ENCODE measurements around the gene GNA15.

Gene GNA15

DNA sequence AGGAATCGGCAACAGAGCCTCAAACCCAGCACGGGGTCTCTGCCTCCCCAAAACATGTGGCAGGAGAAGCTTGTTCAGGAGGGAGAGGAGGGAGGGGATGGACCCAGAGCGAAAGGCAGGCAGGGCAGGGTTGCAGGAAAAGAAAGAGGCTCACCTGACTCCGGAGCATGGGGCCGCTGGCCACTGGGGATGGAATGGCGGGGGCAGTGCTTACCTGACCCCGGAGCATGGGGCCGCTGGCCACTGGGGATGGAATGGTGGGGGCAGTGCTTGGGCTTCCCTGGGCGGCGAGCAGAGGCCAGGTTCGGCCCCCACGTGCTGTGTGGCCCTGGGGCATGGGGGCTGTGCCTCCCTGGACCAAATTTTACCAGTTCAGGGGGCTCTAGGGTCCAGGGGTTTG is 75.4 kb downstream of the GNA15 start:
- POLR2A ChIA-PET, result no interaction called here
- no peaks in the 10 kb centered on the region for H3K9me3 ChIP-seq (ENCODE audit: control insufficient read depth, insufficient read depth, low read depth, low read length)
- H3K4me1 ChIP-seq (ENCODE audit: control insufficient read depth, insufficient read depth, low read length), result no peaks in the 10 kb centered on the region
- no peak overlapping the region for H3K4me3 ChIP-seq (ENCODE audit: low read depth, low read length)
- H3K27ac ChIP-seq (ENCODE audit: extremely low read depth, low read depth, low read length), result no peak overlapping the region
- peaks cover 7 to 33% of the 10 kb centered on the region in 2 experiments; a peak in 2 of 3 replicates for H3K36me3 ChIP-seq (ENCODE audit: control insufficient read depth in 2 of 2, insufficient read depth in 1 of 2, low read length in 2 of 2)
- TF ChIP-seq ZBTB17 (tag by site-specific recombination; IDR thresholded peaks at IDR 0.05) (no peak), ZNF426 (tag by site-specific recombination; IDR thresholded peaks at IDR 0.05) (no peak), PRDM1 (tag by site-specific recombination; IDR thresholded peaks at IDR 0.05) (no peak), SP7 (tag by site-specific recombination; IDR thresholded peaks at IDR 0.05) (no peak), KLF7 (tag by site-specific recombination; IDR thresholded peaks at IDR 0.05; ENCODE audit: borderline replicate concordance) (no peak)
- TF ChIP-seq, protein P1, sequence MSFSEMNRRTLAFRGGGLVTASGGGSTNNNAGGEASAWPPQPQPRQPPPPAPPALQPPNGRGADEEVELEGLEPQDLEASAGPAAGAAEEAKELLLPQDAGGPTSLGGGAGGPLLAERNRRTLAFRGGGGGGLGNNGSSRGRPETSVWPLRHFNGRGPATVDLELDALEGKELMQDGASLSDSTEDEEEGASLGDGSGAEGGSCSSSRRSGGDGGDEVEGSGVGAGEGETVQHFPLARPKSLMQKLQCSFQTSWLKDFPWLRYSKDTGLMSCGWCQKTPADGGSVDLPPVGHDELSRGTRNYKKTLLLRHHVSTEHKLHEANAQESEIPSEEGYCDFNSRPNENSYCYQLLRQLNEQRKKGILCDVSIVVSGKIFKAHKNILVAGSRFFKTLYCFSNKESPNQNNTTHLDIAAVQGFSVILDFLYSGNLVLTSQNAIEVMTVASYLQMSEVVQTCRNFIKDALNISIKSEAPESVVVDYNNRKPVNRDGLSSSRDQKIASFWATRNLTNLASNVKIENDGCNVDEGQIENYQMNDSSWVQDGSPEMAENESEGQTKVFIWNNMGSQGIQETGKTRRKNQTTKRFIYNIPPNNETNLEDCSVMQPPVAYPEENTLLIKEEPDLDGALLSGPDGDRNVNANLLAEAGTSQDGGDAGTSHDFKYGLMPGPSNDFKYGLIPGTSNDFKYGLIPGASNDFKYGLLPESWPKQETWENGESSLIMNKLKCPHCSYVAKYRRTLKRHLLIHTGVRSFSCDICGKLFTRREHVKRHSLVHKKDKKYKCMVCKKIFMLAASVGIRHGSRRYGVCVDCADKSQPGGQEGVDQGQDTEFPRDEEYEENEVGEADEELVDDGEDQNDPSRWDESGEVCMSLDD (tag by site-specific recombination; IDR thresholded peaks at IDR 0.05), result no peak
- TF ChIP-seq, protein P2, sequence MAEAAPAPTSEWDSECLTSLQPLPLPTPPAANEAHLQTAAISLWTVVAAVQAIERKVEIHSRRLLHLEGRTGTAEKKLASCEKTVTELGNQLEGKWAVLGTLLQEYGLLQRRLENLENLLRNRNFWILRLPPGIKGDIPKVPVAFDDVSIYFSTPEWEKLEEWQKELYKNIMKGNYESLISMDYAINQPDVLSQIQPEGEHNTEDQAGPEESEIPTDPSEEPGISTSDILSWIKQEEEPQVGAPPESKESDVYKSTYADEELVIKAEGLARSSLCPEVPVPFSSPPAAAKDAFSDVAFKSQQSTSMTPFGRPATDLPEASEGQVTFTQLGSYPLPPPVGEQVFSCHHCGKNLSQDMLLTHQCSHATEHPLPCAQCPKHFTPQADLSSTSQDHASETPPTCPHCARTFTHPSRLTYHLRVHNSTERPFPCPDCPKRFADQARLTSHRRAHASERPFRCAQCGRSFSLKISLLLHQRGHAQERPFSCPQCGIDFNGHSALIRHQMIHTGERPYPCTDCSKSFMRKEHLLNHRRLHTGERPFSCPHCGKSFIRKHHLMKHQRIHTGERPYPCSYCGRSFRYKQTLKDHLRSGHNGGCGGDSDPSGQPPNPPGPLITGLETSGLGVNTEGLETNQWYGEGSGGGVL (tag by site-specific recombination; IDR thresholded peaks at IDR 0.05), result no peak
- TF ChIP-seq, protein P3, sequence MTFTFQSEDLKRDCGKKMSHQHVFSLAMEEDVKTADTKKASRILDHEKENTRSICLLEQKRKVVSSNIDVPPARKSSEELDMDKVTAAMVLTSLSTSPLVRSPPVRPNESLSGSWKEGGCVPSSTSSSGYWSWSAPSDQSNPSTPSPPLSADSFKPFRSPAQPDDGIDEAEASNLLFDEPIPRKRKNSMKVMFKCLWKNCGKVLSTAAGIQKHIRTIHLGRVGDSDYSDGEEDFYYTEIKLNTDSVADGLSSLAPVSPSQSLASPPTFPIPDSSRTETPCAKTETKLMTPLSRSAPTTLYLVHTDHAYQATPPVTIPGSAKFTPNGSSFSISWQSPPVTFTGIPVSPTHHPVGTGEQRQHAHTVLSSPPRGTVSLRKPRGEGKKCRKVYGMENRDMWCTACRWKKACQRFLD (tag by site-specific recombination; IDR thresholded peaks at IDR 0.05), result no peak
- TF ChIP-seq, protein P4, sequence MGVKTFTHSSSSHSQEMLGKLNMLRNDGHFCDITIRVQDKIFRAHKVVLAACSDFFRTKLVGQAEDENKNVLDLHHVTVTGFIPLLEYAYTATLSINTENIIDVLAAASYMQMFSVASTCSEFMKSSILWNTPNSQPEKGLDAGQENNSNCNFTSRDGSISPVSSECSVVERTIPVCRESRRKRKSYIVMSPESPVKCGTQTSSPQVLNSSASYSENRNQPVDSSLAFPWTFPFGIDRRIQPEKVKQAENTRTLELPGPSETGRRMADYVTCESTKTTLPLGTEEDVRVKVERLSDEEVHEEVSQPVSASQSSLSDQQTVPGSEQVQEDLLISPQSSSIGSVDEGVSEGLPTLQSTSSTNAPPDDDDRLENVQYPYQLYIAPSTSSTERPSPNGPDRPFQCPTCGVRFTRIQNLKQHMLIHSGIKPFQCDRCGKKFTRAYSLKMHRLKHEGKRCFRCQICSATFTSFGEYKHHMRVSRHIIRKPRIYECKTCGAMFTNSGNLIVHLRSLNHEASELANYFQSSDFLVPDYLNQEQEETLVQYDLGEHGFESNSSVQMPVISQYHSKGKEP (tag by site-specific recombination; IDR thresholded peaks at IDR 0.05), result no peak
- TF ChIP-seq, protein P5, sequence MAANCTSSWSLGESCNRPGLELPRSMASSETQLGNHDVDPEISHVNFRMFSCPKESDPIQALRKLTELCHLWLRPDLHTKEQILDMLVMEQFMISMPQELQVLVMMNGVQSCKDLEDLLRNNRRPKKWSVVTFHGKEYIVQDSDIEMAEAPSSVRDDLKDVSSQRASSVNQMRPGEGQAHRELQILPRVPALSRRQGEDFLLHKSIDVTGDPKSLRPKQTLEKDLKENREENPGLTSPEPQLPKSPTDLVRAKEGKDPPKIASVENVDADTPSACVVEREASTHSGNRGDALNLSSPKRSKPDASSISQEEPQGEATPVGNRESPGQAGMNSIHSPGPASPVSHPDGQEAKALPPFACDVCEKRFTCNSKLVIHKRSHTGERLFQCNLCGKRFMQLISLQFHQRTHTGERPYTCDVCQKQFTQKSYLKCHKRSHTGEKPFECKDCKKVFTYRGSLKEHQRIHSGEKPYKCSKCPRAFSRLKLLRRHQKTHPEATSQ (tag by site-specific recombination; IDR thresholded peaks at IDR 0.05), result no peak
- CTCF ChIA-PET, result interaction anchor here (0.6 to 2.7 kb wide), 7 partner anchors 14 to 1779 kb away, joined by 3 to 12 read pairs (median 3); partner anchors contain the start of gene CELF5

DNA sequence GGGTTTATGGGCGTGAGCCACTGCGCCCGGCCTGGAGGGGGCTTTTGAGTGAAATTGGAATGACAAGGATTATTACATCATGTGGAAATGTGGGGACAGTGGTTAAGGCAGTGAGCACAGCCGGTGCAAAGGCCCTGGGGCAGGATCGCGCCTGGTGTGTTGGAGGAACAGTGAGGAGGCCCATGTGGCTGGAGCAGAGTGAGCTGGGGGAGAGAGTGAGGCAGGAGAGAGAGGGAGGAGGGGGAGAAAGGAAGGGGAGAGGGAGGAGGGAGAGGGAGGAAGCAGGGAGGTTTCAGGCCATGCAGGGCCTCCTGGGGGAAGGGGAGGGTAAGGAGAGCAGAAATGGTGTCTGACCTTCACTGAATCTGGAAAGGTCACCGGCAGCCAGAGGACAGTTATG is 77.3 kb downstream of the GNA15 start:
- CTCF ChIA-PET, result interaction anchor here (0.6 kb wide), 1 partner anchor 829 kb away, joined by 4 read pairs; no protein-coding TSS in a partner anchor
- H3K4me1 ChIP-seq (ENCODE audit: control insufficient read depth, insufficient read depth, low read length), result no peaks in the 10 kb centered on the region
- H3K36me3 ChIP-seq (ENCODE audit: control insufficient read depth in 2 of 2, insufficient read depth in 1 of 2, low read length in 2 of 2), result peaks cover 0 to 18% of the 10 kb centered on the region in 2 experiments; a peak in 2 of 3 replicates
- H3K27ac ChIP-seq (ENCODE audit: extremely low read depth, low read depth, low read length), result no peak overlapping the region
- POLR2A ChIA-PET, result no interaction called here
- no peak overlapping the region for H3K4me3 ChIP-seq (ENCODE audit: low read depth, low read length)
- H3K9me3 ChIP-seq (ENCODE audit: control insufficient read depth, insufficient read depth, low read depth, low read length), result no peaks in the 10 kb centered on the region
- no peak for TF ChIP-seq ZNF2 (tag by site-specific recombination; IDR thresholded peaks at IDR 0.05)
- TF ChIP-seq, protein P4 (tag by site-specific recombination; IDR thresholded peaks at IDR 0.05), result no peak
- no peak for TF ChIP-seq SCRT1 (tag by site-specific recombination; IDR thresholded peaks at IDR 0.05; ENCODE audit: borderline replicate concordance)
- no peak for TF ChIP-seq KLF16 (tag by site-specific recombination; IDR thresholded peaks at IDR 0.05)
- peak; percentile 49; the same call in 1 of the 2 replicates for TF ChIP-seq PRDM1 (tag by site-specific recombination; IDR thresholded peaks at IDR 0.05)
- no peak for TF ChIP-seq ZNF174 (tag by site-specific recombination; IDR thresholded peaks at IDR 0.05)
- TF ChIP-seq ZNF560 (tag by site-specific recombination; IDR thresholded peaks at IDR 0.05; ENCODE audit: borderline replicate concordance), result no peak
- no peak for TF ChIP-seq ZNF155 (tag by site-specific recombination; IDR thresholded peaks at IDR 0.05)
- TF ChIP-seq, protein P6, sequence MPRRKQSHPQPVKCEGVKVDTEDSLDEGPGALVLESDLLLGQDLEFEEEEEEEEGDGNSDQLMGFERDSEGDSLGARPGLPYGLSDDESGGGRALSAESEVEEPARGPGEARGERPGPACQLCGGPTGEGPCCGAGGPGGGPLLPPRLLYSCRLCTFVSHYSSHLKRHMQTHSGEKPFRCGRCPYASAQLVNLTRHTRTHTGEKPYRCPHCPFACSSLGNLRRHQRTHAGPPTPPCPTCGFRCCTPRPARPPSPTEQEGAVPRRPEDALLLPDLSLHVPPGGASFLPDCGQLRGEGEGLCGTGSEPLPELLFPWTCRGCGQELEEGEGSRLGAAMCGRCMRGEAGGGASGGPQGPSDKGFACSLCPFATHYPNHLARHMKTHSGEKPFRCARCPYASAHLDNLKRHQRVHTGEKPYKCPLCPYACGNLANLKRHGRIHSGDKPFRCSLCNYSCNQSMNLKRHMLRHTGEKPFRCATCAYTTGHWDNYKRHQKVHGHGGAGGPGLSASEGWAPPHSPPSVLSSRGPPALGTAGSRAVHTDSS (tag by site-specific recombination; IDR thresholded peaks at IDR 0.05), result no peak
- TF ChIP-seq ZNF529 (tag by site-specific recombination; IDR thresholded peaks at IDR 0.05; ENCODE audit: insufficient replicate concordance), result no peak
- TF ChIP-seq ZBTB21 (tag by site-specific recombination; IDR thresholded peaks at IDR 0.05), result no peak
- TF ChIP-seq ZNF623 (tag by site-specific recombination; IDR thresholded peaks at IDR 0.05), result peak; percentile 100
- no peak for TF ChIP-seq ZNF10 (tag by site-specific recombination; IDR thresholded peaks at IDR 0.05)
- TF ChIP-seq ZNF132 (tag by site-specific recombination; IDR thresholded peaks at IDR 0.05; ENCODE audit: borderline replicate concordance), result no peak
